Stomach (tissue), 4 donors: ENCODE results near the gene WIPF2.

Experiments
- CTCF ChIP-seq, 7 experiments: fragments of 450-650 bp in 4 of 7; fragments of 200-600 bp in 3 of 7; sonication (generic) in 3 of 7; IDR thresholded peaks; one replicate each; pipeline ENCODE4 v1.5.1; 2016 to 2019; ENCODE audit warnings: antibody characterized with exemption in 7 of 7, control low read depth in 2 of 7, mild to moderate bottlenecking in 1 of 7
- EP300 ChIP-seq: sonication (generic); formaldehyde crosslinking; IDR thresholded peaks from one replicate; pipeline ENCODE4 v1.6.1; 2017; ENCODE audit warnings: antibody characterized with exemption
- POLR2A ChIP-seq, 4 donors: fragments of 450-650 bp; IDR thresholded peaks; one replicate each; pipeline ENCODE4 v1.6.1; 2016; ENCODE audit warnings: antibody characterized with exemption in 4 of 4, control low read depth in 2 of 4, mild to moderate bottlenecking in 1 of 4, moderate library complexity in 1 of 4
- POLR2AphosphoS5 ChIP-seq, 3 donors: sonication (generic); formaldehyde crosslinking; IDR thresholded peaks; one replicate each; pipeline ENCODE4 v1.6.1; 2016; ENCODE audit warnings: antibody characterized with exemption in 3 of 3

DNA sequence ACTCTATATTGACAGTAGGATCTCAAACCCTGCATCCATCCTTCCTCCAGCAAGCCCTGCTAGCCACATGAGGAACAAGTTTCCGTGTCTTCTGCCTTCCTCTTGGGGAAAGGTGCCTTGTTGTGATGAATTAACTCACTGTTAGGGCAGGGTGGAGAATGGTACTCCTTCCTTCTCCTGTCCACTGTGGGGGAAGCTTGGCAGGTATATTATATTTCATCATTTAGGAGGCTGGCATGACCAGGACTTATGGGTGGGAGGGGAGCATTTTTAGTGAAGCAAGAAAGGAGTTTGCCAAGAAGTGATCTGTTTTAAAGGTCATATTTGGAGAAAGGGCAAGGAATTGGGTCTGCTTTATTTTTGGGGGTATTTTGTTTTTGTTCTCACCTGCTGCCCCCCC is 59.3 kb downstream of the WIPF2 start:
- TF ChIP-seq CTCF (IDR thresholded peaks at IDR 0.05), result no peak
- no peak for TF ChIP-seq EP300
- TF ChIP-seq POLR2A (IDR thresholded peaks at IDR 0.05), result no peak
- TF ChIP-seq POLR2AphosphoS5 (IDR thresholded peaks at IDR 0.05), result no peak
